DMS153 treated with DMSO at 0.1 percent for 48 hours (cell line): ENCODE results near the gene MAPK11.
A peak's percentile ranks its signal among the peaks of the same experiment; 100 is the strongest.

Source experiments
- DNase-seq: peaks from one replicate; lab custom pipeline; 2025; ENCODE audit not compliant: unreplicated experiment; lab: John Stamatoyannopoulos, UW

Gene MAPK11

DNA sequence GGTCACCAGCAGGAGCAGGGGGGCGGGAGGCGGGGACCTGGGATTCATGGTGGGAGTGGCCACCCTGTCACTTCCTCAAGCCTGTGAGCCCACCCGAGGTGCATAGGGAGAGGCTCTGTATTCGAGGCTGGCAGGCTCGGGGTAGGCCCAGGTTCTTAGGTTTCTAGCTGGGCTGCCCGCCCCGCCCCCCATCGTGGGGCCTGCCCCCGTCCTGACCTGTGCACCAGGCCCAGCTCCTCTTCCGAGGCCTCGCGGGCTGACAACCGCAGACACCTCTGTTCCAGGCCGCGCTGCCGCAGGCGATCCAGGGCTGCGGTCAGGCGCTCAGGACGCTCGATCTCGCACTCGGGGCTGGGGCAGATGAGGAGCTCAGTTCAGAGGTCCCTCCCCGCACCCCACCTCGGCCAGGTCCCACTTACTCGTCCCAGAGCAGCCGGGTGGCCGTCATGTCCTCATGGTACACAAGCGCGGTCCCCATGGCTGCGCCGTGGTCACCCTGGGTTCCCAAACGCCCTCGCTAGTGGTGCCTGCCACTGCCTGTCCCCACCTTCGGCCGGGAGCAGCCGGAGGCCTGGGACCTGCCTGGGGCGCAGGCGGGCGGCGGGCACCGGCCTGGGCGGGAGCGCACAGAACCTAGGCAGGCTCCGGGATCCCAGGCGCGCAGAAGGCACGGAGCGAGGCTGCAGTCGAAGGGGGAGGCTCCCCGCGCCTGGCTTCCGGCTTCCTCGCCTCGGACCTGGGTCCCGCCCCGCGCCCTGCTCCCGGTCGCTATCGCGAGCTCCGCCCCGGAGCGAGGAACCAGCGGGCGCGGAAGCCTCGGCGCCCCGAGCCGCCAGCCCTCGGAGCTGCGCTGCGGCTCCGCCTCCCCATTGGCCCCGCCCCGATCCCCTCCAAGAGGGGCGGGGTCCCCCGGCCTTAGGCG lies 19.4 kb downstream of the MAPK11 start, which contains the start of gene HDAC10:
TSS of gene HDAC10 (minus strand) at position 711 of the 922 bp plus-strand sequence. CDS start at position 478, 233 bp downstream.
- peak; percentile 58 for DNase-seq

DNA sequence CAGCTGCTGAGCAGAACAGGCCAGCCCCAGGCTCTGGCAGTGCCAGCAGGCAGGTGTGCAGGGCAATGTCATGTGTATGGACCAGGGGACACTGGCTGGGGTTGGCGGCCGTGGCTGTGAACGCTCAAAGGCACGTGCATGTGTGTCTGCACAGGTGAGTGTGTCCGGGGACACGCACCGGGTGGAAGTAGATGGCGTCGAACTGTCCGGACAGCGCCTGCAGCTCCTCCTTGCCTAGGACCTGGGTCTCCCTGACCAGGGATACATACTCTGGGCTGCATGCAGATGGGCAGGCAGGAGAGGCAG lies 20.0 kb downstream of the MAPK11 start:
- no peak for DNase-seq

DNA sequence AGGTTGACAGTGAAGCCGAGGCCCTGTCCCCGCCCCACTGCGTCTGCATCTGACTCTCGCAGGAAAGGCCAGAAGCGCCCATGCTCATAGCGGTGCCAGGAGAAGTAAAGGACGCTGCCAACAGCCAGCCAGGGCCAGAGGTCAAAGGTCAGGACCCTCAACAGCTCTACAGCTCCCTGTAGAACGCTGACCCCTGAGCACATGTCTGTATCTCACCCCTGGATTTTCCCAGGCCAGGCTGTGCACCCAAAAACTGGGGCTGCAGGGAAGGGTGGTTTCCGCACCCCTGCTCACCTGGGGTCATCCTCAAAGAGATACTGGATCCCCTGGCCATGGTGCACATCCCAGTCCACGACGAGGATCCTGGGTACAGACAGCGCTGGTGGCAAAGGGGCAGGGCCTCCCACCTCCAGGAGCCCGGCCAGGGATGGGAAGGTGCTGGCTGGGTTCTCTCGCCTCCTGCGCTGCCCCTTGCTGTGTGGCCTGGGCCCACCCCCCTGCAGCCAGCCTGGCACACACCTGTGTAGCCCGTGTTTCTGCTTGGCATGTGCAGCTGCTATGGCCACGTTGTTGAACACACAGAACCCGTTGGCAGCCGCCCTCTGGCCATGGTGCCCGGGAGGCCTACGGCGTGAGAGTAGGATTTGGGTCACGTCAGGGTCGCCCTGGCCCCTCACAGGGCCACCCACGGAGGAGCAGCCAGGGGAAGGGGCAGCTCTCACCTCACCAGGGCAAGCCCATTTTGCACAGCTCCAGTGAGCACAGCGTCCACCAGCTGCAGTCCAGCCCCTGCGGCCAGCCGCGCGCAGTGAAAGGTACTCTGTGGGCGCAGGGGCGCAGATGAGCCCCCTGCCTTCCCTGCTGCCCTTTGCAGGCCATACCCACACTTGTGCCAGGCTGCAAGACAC lies 20.6 kb downstream of the MAPK11 start:
- no peak for DNase-seq

DNA sequence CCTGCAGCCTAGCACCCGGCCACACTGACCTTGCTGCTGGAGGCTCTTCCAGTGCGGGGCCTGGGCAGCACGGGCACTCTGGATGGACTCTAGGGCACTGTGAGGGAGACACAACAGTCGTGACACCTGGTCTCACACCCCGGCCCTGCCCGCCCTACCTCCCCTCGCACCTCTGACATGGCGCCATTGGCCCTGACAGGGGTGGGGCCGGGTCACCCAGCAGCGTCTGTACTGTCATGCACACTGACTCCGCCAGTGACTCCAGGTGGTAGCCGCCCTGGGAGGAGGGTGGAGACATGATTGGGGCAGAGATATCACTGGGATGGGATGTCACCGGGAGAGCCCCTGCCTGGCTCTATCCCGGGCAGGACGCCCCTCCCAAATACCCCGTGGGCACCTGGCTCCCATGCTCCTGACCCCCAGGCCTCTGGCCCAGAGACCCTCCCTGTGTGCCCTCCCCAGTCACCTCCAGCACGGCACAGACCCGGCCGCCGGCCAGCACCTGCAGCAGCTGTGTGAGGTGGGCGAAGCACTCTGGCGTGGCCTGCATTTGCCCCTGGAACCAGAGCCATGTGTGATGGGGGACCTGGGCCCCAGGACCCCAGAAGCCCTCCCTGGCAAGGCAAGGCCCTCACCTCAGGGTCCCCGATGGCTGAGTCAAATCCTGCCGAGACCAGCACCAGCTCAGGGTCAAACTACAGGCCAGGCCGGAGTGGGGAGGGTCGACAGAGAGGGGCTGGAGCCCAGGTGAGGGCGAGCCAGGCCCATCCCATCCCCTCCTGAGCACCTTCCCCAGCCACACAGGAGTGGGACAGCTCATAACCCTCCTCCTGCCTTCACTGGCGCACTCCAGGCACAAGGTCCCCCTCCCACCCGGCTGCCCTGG lies 21.7 kb downstream of the MAPK11 start:
- no peak for DNase-seq

DNA sequence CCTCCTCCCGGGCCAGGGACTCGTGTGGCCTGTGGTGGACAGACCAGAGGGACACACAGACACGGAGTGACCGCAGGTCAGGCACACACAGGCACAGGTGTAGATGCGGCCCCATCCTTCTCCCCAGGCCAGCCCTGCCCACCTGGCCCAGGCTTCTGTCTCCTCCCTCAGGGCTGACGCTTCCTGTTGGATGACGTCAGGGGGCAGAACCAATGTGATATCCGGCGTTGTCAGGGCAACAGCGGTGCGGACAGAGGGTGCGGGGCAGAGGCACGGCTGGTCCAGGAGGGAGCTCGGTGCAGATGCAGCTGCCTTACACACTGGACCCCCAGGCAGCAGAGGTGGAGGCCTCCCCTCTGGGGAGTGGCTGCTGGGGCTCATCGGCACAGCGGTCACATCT lies 22.4 kb downstream of the MAPK11 start:
- peak; percentile 78 for DNase-seq

DNA sequence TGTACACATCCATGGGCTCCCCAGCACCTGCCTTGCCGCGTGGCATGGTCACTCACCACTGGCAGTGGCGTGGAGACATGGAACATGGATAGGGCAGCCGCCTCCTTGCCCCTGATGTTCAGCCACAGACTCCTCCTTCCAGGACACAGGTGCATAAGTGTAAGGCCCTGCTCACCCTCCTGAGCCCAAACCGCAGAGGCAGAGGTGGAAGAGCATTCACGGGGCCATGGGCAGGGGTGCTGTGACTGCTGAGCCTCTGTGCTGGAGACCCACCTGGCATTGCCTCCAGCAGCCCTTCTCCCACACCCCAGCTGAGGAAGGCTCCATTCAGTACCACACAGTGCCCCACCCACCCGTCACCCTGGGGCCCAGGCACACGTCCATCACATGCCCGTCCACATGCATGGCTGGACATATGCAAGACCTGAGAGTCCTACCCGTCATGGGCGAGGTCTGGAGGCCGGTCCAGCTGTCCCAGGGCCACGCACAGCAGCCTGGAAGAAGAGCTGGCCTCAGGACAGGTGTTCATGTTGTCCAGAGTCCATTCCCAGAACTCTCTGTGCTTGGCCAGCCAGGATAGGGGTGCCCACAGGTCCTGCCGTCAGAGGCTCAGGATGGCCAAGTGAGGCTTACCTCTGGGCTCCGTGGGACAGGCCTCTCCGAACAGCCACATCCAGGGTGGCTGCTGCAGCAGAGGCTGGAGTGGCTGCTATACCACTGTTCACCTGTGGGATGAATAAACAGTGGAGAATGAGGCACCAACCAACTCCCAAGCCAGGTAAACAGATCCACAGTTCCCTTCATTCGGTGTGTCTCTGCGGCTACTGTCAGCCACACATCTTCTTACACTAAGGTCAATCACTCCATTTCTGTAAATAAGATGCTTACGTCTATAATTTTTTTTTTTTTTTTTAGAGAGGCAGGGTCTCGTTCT lies 23.7 kb downstream of the MAPK11 start:
- DNase-seq = no peak

DNA sequence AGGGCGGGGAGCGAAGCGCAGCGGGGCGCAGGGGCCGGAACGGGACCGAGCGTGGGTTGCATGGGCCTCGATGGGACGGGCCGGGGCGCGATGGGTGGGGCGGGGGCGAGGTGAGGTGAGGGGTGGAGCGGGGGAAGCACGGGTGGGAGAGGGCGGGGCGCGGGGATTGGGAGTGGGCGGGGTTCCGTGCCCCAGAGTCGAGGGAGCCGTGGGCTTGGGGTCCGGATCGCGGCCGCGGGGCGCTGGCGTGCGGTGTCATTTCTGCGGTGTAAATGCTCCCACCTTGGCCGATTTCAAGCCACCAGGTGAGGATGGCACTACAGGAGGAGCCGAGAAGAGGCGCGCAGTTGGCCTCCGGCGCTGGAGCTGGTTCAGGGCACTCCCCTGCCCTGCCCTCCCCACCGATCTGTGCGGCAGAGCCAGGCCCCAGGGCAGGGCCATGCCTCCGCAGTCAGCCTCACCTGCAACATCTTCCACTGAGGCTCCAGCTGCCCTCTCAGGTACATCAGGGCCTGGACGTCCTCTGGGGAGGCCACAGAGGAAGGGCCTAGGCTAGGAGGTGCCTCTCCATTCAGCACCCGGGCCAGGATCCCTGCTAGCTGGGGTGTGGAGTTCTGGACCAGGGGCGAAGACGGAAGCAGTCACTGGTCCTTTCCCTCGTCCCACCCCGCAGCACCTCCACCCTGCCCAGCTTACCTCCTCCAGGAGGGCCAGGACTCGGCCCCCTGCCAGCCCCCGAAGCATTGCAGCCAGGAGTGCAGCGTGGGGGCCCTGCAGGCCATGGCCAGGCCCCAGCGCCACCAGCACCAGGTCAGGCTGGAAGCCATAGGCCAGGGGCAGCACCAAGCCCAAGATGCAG lies 24.7 kb downstream of the MAPK11 start:
- no peak for DNase-seq

DNA sequence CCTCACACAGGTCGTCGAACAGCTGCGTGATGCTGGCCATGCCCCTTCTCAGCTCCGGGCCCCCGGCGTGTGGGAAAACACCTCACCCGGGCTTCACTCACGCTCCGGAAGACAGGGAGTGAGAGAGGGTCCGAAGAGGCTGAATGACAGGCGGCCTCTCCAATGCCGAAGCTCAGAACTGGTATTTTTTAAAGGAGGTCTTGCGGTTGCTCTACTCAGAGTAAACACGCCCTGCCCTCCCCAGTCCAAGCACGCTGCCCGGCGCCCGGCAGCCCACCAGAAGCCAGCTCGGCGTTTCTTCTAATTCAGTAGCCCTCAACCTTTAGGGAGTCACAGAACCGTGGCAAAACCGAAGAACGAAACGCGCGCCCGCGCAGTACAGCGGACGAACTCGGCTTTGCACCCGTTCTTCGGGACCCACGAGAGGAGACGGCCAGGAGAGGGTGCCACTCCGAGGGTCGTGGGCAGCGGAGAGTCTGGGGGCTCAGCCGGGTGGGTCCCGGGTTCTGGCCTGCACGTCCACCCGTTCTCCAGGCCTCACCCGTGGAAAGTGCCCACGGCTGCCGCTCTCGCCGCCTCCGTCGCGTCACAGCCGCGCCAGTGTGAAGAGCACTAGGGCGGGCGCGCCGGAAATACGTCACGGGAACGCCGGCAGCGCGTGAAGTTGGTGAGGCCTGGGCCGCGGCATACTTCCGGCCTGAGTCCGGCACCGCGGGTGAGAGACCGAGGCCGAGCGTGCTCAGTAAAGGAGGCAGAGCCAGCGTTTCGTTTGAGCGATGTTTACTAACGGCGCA lies 25.6 kb downstream of the MAPK11 start, which contains the start of gene TUBGCP6:
TSS of gene TUBGCP6 (minus strand) at position 604 of the 794 bp plus-strand sequence. CDS start at position 40, 564 bp downstream.
- peak; percentile 78 for DNase-seq

DNA sequence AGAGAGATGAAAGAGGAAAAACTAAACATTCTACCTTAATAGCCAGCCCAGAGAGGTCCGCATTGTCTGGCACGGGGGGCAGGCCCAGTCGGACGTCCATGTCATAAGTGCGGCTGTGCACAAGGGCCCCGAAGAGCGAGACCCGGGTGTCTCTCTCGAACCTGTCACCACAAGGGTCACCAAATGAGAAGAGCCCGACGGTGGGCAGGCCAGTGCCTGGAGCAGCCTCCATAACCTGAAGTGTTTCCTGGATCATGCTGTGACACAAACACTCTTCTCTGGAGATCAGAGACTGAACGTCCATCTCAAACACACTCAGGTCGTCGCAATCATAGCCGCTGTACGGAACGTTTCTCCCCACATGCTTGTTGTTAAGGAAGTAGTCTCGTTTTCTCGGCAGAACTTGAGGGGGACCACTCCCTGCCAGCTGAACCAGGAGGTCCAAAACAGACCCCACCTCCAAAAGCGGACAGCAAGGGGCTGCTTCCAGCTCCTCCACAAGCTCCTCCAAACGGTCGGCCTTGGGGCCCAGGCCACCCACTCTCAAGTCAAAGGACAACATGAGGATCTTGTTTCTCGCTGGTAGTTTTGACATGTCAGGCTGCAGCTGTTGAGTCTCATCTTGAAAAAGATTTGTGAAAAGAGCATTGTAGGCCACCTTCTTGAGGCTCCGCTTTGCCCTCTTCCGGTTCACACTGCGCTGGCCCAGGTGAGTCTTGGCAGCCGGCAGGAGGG lies 26.3 kb downstream of the MAPK11 start:
- no peak for DNase-seq

DNA sequence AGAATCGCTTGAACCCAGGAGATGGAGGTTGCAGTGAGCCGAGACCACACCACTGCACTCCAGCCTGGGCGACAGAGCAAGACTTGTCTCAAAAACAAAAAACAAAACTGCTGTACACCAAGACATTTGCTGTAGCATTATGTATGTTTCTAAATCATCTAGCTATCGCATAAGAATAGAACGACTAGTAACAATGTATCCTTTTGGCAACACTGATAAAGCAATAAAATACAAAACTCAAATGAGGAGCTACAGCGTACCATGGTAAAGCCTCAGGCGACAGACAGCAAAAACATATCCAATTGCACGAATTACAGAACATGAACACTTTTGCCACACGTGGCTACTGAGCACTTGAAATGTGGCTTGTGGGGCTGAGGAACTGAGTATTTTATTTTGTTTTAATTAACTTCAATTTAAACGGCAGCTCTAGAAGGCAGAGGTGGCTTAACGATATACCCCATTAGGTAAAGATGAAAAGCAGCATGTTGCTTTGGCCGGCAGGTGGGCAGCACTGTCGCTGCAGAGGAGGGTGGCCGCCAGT lies 27.7 kb downstream of the MAPK11 start:
- no peak for DNase-seq

DNA sequence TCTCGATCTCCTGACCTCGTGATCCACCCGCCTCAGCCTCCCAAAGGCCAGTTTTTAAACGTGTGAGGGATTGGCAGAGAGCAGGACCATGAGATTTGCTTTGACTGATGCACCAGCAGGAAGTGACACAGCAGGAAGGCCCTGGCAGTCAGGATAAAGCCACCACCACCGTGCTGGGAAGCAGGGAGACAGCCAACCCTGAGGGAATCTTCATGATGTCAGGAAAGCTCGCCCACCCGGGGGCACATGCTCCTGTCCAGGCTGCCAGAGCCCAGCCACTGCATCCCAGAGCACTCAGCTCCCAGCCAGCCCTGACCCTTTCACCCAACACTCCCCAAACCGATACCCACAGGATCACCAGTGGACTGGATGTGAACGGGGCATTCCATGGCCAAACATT lies 31.4 kb downstream of the MAPK11 start:
- DNase-seq = no peak

DNA sequence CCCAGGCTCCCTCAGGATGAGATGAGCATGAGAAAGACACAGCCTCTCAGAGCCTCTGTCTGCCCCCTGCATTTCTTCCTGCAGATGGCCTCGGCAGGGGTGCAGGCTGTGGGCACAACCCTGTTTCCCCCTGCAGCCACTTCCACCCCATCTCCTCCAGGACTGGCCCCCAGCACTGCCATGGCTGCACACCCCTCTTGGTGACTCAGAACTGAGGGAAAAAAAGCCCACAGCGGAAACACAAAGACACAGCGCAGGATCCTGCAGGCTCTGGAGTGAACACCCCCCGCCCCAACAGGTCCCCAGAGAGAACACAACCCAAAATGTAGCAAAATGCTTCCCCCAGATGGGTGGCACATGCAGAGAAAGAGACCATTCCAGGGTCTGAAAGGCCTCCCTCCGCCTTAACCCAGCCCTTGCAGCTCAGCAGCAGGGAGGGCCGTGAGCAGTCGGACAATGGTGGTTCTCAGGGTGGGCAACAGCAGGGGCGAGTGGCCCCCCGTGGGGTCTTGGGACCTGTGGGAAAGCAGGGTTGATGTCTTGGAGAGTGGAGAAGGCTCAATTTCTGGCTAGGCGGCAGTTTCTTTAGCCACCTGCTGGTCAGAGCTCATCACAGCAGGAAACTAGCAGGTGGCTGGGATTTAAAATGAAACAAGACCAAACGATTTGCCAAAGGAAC lies 33.3 kb downstream of the MAPK11 start:
- DNase-seq = no peak

DNA sequence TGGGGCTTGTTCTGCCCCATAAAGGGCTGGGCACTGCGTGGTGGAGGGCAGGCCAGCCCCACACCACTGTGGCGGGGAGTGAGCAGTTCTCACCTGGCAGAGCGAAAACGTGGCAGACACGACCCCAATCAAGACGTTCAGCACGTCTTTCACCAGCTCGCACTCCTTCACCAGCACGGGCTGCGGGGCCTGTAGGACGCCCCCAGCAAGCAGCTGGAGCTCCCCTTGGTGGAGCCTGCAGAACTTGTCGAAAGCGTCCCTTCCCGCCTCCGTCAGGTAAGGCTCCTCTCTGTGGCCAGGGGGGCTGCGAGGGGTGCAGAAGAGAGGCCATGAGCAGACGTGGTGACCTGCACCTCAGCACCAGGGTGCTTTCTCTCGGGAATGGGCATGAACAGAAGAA lies 37.0 kb downstream of the MAPK11 start:
- no peak for DNase-seq

DNA sequence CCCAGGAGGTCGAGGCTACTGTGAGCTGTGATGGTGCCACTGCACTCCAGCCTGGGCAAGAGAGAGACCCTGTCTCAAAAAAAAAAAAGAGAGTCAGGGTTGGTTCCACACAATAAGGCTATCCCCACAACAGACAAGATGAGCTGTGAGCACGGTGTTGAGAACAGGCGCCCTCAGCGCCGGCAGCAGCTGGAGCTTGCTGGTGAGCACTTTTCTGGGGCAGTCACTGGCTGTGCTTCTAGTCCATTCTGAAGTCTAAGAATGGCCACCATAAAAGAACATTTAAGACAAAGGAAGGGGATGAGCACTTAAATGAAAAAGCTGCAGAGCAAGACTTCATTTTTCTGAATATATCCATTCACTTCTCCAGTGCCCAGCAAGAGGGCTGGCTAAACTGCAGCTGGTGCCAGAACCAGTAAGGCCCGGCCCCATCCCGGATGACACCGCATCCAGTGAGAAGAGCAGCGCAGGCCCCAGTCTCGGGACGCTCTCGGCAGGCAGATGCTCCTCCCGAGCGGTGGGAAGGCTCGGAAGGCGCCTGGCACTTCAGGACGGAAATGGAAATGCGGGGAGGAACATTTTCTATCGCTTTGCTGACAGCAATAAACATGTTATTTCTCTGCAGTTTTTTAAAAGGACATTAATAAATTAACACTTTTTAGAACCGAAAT lies 37.6 kb downstream of the MAPK11 start:
- DNase-seq = no peak

DNA sequence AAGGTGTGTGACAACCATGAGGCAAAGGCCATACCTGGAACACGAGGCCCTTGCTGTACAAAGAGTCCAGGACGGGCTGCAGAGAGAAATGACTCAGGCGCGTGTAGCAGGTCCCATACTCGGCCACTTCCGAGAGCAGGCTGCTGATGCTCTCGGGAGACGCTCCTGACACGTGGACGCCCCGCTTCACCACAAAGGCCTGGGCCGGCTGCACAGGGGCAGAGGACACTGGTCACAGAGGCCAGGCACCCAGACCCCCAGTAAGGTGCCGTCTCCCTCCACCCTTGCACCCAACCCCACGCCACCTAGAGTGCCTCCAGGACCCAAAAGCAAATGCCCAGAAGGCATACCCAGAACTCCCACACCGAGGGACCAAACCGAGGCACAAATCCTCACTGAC lies 40.8 kb downstream of the MAPK11 start:
- no peak for DNase-seq

DNA sequence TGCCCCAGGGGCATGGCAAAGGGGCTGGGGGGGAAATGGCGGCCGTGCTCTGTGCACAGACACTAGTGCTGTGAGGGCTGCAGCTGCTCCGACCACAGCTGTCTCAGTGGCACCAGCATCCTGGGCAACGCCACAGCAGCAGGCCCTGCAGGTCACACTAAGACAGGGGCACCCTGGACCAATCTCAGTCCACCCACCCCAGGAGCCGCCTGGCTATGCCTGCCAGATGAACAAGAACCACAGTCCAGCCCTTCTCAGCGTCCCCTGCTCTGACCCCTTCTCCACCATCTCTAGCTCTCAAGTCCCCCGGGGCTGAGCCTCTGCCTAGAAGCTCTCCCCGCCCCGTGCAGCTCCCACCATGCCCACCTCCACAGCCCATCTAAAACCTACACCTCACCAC lies 41.8 kb downstream of the MAPK11 start:
- DNase-seq = no peak
